GM12878 (cell line): ENCODE data around the gene ARHGAP26. TPM values are rescaled to one million over a fixed set of nuclear protein-coding genes. Genes with fewer than 3 reads are reported as not detected.

ENCODE experiments used
- ATAC-seq: fragments of 200-7000 bp; cut with Tn5 transposase; 3 replicates; pipeline ENCODE4 v1.9.1; 2020; ENCODE audit warnings: mild to moderate bottlenecking, moderate library complexity
- BruUV-seq: library from RNA; stranded (reverse); fragments of 400-500 nt; replicated peaks from 2 replicates; lab custom pipeline; 2021; lab: Mats Ljungman, UMichigan
- CTCF ChIA-PET: fragments of 300-600 bp; sonication (Branson Sonifier 250); formaldehyde crosslinking; extraction: SDS; loops from one replicate; lab custom pipeline; 2021; ENCODE audit warnings: inconsistent platforms; lab: Yijun Ruan, JAX
- POLR2A ChIA-PET: fragments of 350-600 bp; formaldehyde crosslinking; extraction: SDS; loops from one replicate; lab custom pipeline; 2021; ENCODE audit warnings: inconsistent platforms; lab: Charles Lee
- RAD21 ChIA-PET: fragments of 300-600 bp; sonication (Branson Sonifier 250); formaldehyde crosslinking; loops from one replicate; lab custom pipeline; 2023; ENCODE audit warnings: antibody characterized with exemption; ENCODE audit not compliant: unreplicated experiment; lab: Charles Lee
- SMC1A ChIA-PET: fragments of 300-600 bp; sonication (Branson Sonifier 250); formaldehyde crosslinking; loops from one replicate; lab custom pipeline; 2023; ENCODE audit not compliant: unreplicated experiment, uncharacterized antibody; lab: Charles Lee
- DNase-seq: peaks from one replicate; pipeline ENCODE4 v3.0.0-alpha.2; 2011; ENCODE audit warnings: low read depth, low spot score
- FAIRE-seq: peaks from 3 replicates; lab custom pipeline; 2011; peaks lifted over from hg19 to GRCh38; lab: Jason Lieb, UNC
- H2AFZ ChIP-seq: 2 replicates; pipeline ENCODE4 v1.6.0; 2011; ENCODE audit warnings: low read depth, low read length, control low read depth; ENCODE audit not compliant: control insufficient read depth
- H3K27ac ChIP-seq: 2 replicates; pipeline ENCODE4 v1.5.1; 2011; ENCODE audit warnings: control low read depth; ENCODE audit not compliant: control insufficient read depth, insufficient read depth
- H3K27me3 ChIP-seq, 2 experiments: replicated peaks in 1 of 2; 2 replicates each; pipeline versions ENCODE4 v1.6.0 to v1.6.1; 2011; ENCODE audit warnings: low read length in 1 of 2; ENCODE audit not compliant: control insufficient read depth in 2 of 2, insufficient read depth in 2 of 2
- H3K36me3 ChIP-seq, 2 experiments: 2 replicates each; pipeline ENCODE4 v1.5.1; 2011; ENCODE audit warnings: low read length in 1 of 2; ENCODE audit not compliant: control insufficient read depth in 2 of 2, insufficient read depth in 2 of 2
- H3K4me1 ChIP-seq: 2 replicates; pipeline ENCODE4 v1.6.1; 2011; ENCODE audit warnings: mild to moderate bottlenecking, low read length, moderate library complexity, mixed read lengths; ENCODE audit not compliant: control insufficient read depth, insufficient read depth
- H3K4me2 ChIP-seq: 2 replicates; pipeline ENCODE4 v1.6.0; 2011; ENCODE audit warnings: control low read depth; ENCODE audit not compliant: control insufficient read depth, insufficient read depth
- H3K4me3 ChIP-seq: fragments of 200-600 bp; sonication (generic); 2 replicates; pipeline ENCODE4 v1.5.1; 2016
- H3K79me2 ChIP-seq: 2 replicates; pipeline ENCODE4 v1.6.0; 2011; ENCODE audit warnings: low read length; ENCODE audit not compliant: control insufficient read depth, insufficient read depth
- H3K9ac ChIP-seq: 2 replicates; pipeline ENCODE4 v1.8.0; 2011; ENCODE audit warnings: low read length, control low read depth, mixed read lengths; ENCODE audit not compliant: control insufficient read depth, insufficient read depth
- H3K9me3 ChIP-seq: replicated peaks from 3 replicates; pipeline ENCODE4 v1.5.1; 2011; ENCODE audit warnings: mild to moderate bottlenecking, low read length; ENCODE audit not compliant: control insufficient read depth, insufficient read depth
- H4K20me1 ChIP-seq: 2 replicates; pipeline ENCODE4 v1.6.0; 2011; ENCODE audit not compliant: control insufficient read depth, insufficient read depth
- BHLHE40 ChIP-seq, 2 experiments: fragments of 450-650 bp in 1 of 2; IDR thresholded peaks; 2 replicates each; pipeline ENCODE4 v1.6.1; 2011 to 2017; ENCODE audit warnings: low read depth in 2 of 2, borderline replicate concordance in 1 of 2, improper control_type of control experiment in 1 of 2, low read length in 1 of 2, mild to moderate bottlenecking in 1 of 2
- CBX5 ChIP-seq: sonication (generic); IDR thresholded peaks from 2 replicates; pipeline ENCODE4 v1.6.1; 2016; ENCODE audit warnings: low read depth, moderate library complexity, mild to moderate bottlenecking, inconsistent platforms
- CHD1 ChIP-seq: IDR thresholded peaks from 2 replicates; pipeline ENCODE4 v1.6.1; 2012; ENCODE audit warnings: low read depth, low read length, improper control_type of control experiment
- CHD2 ChIP-seq: IDR thresholded peaks from 2 replicates; pipeline ENCODE4 v1.6.1; 2011; ENCODE audit warnings: low read depth, low read length, improper control_type of control experiment, borderline replicate concordance
- CREB1 ChIP-seq: IDR thresholded peaks from 2 replicates; pipeline ENCODE4 v1.6.1; 2012; ENCODE audit warnings: low read depth, mild to moderate bottlenecking, inconsistent platforms
- DPF2 ChIP-seq: fragments of 450-650 bp; IDR thresholded peaks from 2 replicates; pipeline ENCODE4 v1.6.1; 2017; ENCODE audit warnings: mild to moderate bottlenecking
- HDAC6 ChIP-seq: fragments of 200-600 bp; sonication (generic); IDR thresholded peaks from one replicate; pipeline ENCODE4 v1.8.0; 2017; ENCODE audit warnings: antibody characterized with exemption; ENCODE audit not compliant: unreplicated experiment
- MTA3 ChIP-seq: IDR thresholded peaks from 2 replicates; pipeline ENCODE4 v1.6.1; 2012; ENCODE audit warnings: low read length, inconsistent platforms, borderline replicate concordance
- NRF1 ChIP-seq: conservative IDR thresholded peaks from 2 replicates; pipeline ENCODE4 v1.6.1; 2011; ENCODE audit warnings: mild to moderate bottlenecking, low read depth, low read length, improper control_type of control experiment
- RELA ChIP-seq: fragments of 450-650 bp; IDR thresholded peaks from 2 replicates; pipeline ENCODE4 v1.8.0; 2014; ENCODE audit warnings: borderline replicate concordance; ENCODE audit not compliant: partially characterized antibody
- SRF ChIP-seq, 2 experiments: IDR thresholded peaks; 2 replicates each; pipeline ENCODE4 v1.6.1; 2011; ENCODE audit warnings: low read depth in 2 of 2, low read length in 2 of 2, mild to moderate bottlenecking in 1 of 2, moderate library complexity in 1 of 2
- SUZ12 ChIP-seq: fragments of 200-600 bp; sonication (generic); IDR thresholded peaks from one replicate; pipeline ENCODE4 v1.6.1; 2018; ENCODE audit warnings: antibody characterized with exemption, mild to moderate bottlenecking; ENCODE audit not compliant: unreplicated experiment
- YY1 ChIP-seq: IDR thresholded peaks from 2 replicates; pipeline ENCODE4 v1.6.1; 2011; ENCODE audit warnings: low read depth, mild to moderate bottlenecking, low read length
- ZBED1 ChIP-seq: IDR thresholded peaks from 2 replicates; pipeline ENCODE4 v1.6.1; 2016; ENCODE audit warnings: borderline replicate concordance
- ZNF207 ChIP-seq: fragments of 450-650 bp; IDR thresholded peaks from 2 replicates; pipeline ENCODE4 v1.6.1; 2014; ENCODE audit warnings: antibody characterized with exemption, mild to moderate bottlenecking, borderline replicate concordance
- ZNF217 ChIP-seq: fragments of 450-650 bp; IDR thresholded peaks from 2 replicates; pipeline ENCODE4 v1.6.1; 2017; ENCODE audit warnings: antibody characterized with exemption, mild to moderate bottlenecking
- WGBS: methylation state at CpG from one replicate; pipeline ENCODE4 v1.1.6; 2016; ENCODE audit warnings: low lambda C conversion rate; ENCODE audit not compliant: insufficient replicate concordance, insufficient coverage; ENCODE audit errors: missing lambda C conversion rate; 5-methylcytosine and 5-hydroxymethylcytosine counted together
- in situ Hi-C: fragments of 300-500 bp; cut with MboI; formaldehyde crosslinking; loops from 9 replicates; pipeline ENCODE4 v1.14.3; 2018; ENCODE audit warnings: mixed read lengths
- intact Hi-C: fragments of 100-400 bp; cut with micrococcal nuclease; formaldehyde crosslinking; loops from one replicate; pipeline ENCODE4 v1.14.2; 2022; ENCODE audit not compliant: unreplicated experiment
- polyA plus RNA-seq, 11 experiments: library from polyadenylated mRNA; depleted of rRNA in 4 of 11; unstranded in 6 of 11; stranded (reverse) in 5 of 11; fragments of >200 nt; fragmentation: Nextera tagmentation in 4 of 11; fragmentation: Illumina TruSeq in 1 of 11; extraction: Ambion mirVana in 4 of 11; extraction: Trizol in 1 of 11; gene quantifications; 1 replicate in 1 of 11; 2 replicates in 10 of 11; pipeline versions ENCODE4 v1.2.1 to v1.2.3, GENCODE V29; 2011 to 2016; ENCODE audit warnings: inconsistent platforms in 2 of 11, missing spikeins in 2 of 11, low read depth in 1 of 11
- total RNA-seq, 4 experiments: library from RNA; depleted of rRNA in 3 of 4; stranded (reverse); fragments of >200 nt in 3 of 4; fragmentation: Illumina TruSeq in 1 of 4; extraction: Trizol in 1 of 4; gene quantifications; 2 replicates each; pipeline versions ENCODE4 v1.2.1 to v1.2.3, GENCODE V29; 2013 to 2021
- TF ChIP-seq, protein P1 (sequence below): fragments of 150-350 bp; IDR thresholded peaks from 2 replicates; pipeline ENCODE4 v1.6.1; 2014; ENCODE audit warnings: mild to moderate bottlenecking, low read depth, low read length
- TF ChIP-seq, protein P2 (sequence below): IDR thresholded peaks from 2 replicates; pipeline ENCODE4 v1.6.1; 2011; ENCODE audit warnings: borderline replicate concordance, low read depth, mild to moderate bottlenecking, moderate library complexity, low read length; ENCODE audit not compliant: insufficient read depth, poor library complexity, severe bottlenecking
- TF ChIP-seq, protein P3 (sequence below): fragments of 450-650 bp; IDR thresholded peaks from 2 replicates; pipeline ENCODE4 v1.6.1; 2017; ENCODE audit warnings: mild to moderate bottlenecking, moderate library complexity

ARHGAP26 gene
- total and polyA plus RNA-seq, 10 of the 15 experiments (the other 5 are each of a cell fraction or from before 2014, with no cell fraction given): 9.4 to 41.5 (median 19.3) TPM

DNA sequence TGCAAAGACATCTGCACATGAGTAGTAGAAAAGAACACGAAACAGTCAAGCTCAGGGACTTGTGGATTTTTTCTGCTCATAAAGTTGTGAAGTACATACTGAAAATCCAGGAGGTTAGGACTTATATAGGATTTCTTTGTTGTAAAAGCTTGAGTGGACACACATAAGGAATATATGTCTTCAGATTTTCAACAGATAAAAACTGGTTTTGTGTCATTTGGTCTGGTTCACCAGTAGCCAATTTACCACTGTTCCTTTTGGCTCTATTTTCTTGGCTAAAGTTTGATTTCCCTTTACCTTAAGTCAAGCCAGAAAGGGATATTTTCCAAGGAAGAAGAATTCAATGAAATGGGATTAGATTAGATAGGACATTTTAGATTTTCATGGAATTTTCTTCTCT, 429.0 kb downstream of the ARHGAP26 start:
- DNase-seq (no peak), ATAC-seq (no peak), FAIRE-seq (no peak)
- POLR2A ChIA-PET: interaction anchor here (0.6 to 3.0 kb wide), 3 partner anchors 10 to 193 kb away, joined by 5 to 23 read pairs (median 6); no protein-coding TSS in a partner anchor
- no TSS peak for BruUV-seq
- no peak overlapping the region for H3K4me2 ChIP-seq
- H3K27me3 ChIP-seq: no peaks in the 10 kb centered on the region
- H3K79me2 ChIP-seq: no peaks in the 10 kb centered on the region
- H3K9me3 ChIP-seq: peaks cover 6% of the 10 kb centered on the region
- SMC1A ChIA-PET: interaction anchor here (0.8 to 5.1 kb wide), 3 partner anchors 13 to 159 kb away, joined by 3 to 93 read pairs (median 3); no protein-coding TSS in a partner anchor
- RAD21 ChIA-PET: interaction anchor here (1.0 to 2.9 kb wide), 3 partner anchors 10 to 35 kb away, joined by 3 to 13 read pairs (median 5); no protein-coding TSS in a partner anchor
- in situ Hi-C loops (no loop called here), intact Hi-C loops (no loop called here)
- no peaks in the 10 kb centered on the region; a peak in 1 of 4 replicates for H3K36me3 ChIP-seq
- CTCF ChIA-PET: interaction anchor here (1.0 to 3.1 kb wide), 4 partner anchors 11 to 88 kb away, joined by 3 to 22 read pairs (median 3); no protein-coding TSS in a partner anchor
- H3K9ac ChIP-seq: no peak overlapping the region
- no peak overlapping the region for H3K27ac ChIP-seq
- H4K20me1 ChIP-seq: no peaks in the 10 kb centered on the region
- no peak overlapping the region for H2AFZ ChIP-seq
- no peaks in the 10 kb centered on the region for H3K4me1 ChIP-seq
- 96% methylated on average over 1 of the region's 1 CpG for WGBS
- H3K4me3 ChIP-seq: no peak overlapping the region
- TF ChIP-seq ZBED1: no peak
- no peak for TF ChIP-seq CHD1
- TF ChIP-seq CREB1: no peak
- TF ChIP-seq HDAC6: no peak
- no peak for TF ChIP-seq NRF1
- TF ChIP-seq ZNF217: no peak
- no peak for TF ChIP-seq ZNF207
- no peak for TF ChIP-seq YY1
- no peak for TF ChIP-seq SUZ12
- TF ChIP-seq, protein P1, sequence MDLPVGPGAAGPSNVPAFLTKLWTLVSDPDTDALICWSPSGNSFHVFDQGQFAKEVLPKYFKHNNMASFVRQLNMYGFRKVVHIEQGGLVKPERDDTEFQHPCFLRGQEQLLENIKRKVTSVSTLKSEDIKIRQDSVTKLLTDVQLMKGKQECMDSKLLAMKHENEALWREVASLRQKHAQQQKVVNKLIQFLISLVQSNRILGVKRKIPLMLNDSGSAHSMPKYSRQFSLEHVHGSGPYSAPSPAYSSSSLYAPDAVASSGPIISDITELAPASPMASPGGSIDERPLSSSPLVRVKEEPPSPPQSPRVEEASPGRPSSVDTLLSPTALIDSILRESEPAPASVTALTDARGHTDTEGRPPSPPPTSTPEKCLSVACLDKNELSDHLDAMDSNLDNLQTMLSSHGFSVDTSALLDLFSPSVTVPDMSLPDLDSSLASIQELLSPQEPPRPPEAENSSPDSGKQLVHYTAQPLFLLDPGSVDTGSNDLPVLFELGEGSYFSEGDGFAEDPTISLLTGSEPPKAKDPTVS: no peak
- no peak for TF ChIP-seq CHD2
- TF ChIP-seq, protein P2, sequence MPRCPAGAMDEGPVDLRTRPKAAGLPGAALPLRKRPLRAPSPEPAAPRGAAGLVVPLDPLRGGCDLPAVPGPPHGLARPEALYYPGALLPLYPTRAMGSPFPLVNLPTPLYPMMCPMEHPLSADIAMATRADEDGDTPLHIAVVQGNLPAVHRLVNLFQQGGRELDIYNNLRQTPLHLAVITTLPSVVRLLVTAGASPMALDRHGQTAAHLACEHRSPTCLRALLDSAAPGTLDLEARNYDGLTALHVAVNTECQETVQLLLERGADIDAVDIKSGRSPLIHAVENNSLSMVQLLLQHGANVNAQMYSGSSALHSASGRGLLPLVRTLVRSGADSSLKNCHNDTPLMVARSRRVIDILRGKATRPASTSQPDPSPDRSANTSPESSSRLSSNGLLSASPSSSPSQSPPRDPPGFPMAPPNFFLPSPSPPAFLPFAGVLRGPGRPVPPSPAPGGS: no peak
- no peak for TF ChIP-seq RELA
- TF ChIP-seq MTA3: no peak
- no peak for TF ChIP-seq CBX5
- no peak for TF ChIP-seq DPF2
- TF ChIP-seq BHLHE40 (IDR thresholded peaks at IDR 0.05; ENCODE audit: borderline replicate concordance in 1 of 2, low read depth in 2 of 2, low read length in 1 of 2): no peak
- TF ChIP-seq SRF (IDR thresholded peaks at IDR 0.05; ENCODE audit: low read depth in 2 of 2, low read length in 2 of 2): no peak
- TF ChIP-seq, protein P3, sequence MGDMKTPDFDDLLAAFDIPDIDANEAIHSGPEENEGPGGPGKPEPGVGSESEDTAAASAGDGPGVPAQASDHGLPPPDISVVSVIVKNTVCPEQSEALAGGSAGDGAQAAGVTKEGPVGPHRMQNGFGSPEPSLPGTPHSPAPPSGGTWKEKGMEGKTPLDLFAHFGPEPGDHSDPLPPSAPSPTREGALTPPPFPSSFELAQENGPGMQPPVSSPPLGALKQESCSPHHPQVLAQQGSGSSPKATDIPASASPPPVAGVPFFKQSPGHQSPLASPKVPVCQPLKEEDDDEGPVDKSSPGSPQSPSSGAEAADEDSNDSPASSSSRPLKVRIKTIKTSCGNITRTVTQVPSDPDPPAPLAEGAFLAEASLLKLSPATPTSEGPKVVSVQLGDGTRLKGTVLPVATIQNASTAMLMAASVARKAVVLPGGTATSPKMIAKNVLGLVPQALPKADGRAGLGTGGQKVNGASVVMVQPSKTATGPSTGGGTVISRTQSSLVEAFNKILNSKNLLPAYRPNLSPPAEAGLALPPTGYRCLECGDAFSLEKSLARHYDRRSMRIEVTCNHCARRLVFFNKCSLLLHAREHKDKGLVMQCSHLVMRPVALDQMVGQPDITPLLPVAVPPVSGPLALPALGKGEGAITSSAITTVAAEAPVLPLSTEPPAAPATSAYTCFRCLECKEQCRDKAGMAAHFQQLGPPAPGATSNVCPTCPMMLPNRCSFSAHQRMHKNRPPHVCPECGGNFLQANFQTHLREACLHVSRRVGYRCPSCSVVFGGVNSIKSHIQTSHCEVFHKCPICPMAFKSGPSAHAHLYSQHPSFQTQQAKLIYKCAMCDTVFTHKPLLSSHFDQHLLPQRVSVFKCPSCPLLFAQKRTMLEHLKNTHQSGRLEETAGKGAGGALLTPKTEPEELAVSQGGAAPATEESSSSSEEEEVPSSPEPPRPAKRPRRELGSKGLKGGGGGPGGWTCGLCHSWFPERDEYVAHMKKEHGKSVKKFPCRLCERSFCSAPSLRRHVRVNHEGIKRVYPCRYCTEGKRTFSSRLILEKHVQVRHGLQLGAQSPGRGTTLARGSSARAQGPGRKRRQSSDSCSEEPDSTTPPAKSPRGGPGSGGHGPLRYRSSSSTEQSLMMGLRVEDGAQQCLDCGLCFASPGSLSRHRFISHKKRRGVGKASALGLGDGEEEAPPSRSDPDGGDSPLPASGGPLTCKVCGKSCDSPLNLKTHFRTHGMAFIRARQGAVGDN: no peak
